Occipital lobe (tissue), 2 donors: ENCODE measurements around the gene TUBB4B. TPM values are rescaled to one million over a fixed set of nuclear protein-coding genes. Genes with fewer than 3 reads are reported as not detected.

Experiments
- DNase-seq: peaks from one replicate; lab custom pipeline; 2025; lab: John Stamatoyannopoulos, UW
- total RNA-seq: library from RNA; depleted of rRNA; stranded (reverse); fragments of >200 nt; gene quantifications from one replicate; pipeline ENCODE4 v1.2.3, GENCODE V29; 2014

The TUBB4B gene
- total RNA-seq, 1 donor from 2014 or later: 68.9 TPM

DNA sequence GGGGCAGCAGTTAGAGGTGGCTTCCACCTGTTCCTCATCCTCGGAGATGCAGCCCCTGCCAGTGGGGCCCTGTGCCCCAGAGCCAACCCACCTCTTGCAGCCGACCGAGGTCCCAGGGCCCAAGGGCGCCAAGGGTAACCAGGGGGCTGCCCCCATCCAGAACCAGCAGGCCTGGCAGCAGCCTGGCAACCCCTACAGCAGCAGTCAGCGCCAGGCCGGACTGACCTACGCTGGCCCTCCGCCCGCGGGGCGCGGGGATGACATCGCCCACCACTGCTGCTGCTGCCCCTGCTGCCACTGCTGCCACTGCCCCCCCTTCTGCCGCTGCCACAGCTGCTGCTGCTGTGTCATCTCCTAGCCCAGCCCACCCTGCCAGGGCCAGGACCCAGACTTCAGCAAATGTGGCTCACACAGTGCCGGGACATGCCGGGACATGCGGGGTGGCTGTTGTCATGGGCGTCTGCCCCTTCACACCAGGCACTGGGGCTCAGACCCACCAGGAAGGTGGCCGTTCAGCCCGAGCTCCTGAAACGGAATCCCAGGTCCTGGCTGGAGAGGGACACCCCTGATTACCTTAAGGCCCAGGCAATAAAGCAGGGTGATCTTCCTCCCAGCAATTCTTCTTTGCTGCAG, 15.3 kb upstream of the TUBB4B start:
- DNase-seq: no peak

DNA sequence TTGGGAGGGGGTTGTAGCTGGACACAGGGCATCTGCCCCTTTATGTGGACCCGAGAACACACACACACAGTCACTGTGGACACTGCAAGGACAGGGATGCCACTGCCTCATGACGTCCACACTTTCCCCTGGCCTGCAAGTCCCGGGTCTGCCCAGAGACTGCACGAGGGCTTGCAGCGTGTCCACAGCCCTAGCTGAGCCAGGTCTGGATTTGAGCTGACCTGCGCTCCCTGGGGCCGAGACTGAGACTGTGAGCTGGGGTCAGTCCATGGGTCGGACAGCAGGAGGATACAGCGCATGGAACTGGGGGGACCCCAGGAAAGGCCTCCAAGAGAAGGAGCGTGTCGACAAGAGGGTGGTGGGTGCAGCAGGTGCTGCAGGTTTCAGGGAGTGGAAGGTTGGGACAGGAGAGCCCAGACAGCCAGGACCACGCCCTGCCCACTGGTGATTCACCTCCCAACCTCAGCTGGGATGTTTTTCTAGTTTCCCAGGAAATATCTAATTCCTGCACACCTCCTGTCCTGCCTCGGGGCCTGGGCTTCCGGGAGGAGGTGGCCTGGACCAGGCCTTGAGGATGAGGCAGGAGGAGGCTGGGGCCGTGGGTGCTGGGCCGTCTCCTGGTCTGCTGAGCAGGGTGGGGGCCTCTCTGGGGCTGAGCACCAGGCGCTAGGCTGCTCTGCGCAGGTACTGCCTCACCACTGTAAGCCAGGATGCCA, 14.6 kb upstream of the TUBB4B start:
- DNase-seq: no peak

DNA sequence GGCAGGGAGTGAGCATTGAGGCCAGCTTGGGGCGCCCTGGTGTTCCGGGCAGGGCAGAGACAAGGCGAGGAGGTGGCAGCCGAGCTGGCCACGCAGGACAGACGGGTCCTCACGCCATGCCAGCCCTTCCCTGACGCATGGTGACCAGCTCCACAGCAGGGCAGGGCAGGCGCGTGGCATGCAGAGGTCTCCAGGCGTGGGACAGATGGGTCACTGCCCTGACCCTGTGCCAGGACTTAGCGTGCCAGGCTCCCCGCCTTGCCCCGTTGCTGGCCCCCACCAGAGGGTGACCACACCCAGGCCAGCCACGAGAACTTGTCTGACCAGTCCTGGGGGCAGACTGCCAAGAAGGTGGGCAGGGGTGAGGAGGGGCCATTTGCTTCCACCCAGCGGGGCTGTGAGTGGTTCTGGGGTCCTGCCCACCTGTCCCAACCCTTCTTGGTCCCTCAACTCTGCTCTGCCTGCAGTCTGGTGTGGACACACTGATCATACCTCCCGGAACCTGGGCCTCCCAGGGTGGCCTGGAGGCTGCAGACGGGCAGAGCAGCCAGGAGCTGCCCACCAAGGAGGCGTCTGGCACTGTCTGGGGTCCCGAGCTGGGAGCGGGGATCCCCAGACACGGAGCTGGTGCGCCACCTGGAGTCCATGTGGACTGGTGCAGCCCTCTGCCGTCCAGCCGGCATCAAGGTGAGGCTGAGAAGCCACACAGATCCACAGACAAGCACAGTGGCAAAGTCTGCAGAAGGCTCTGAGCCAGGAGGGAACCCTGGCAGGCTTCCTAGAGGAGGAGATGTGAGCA, 13.8 kb upstream of the TUBB4B start, which contains the start of gene RNF224:
RNF224 (plus strand) TSS at position 449 of the 799 bp plus-strand sequence. CDS start 834 bp downstream, outside the sequence.
- DNase-seq: no peak

DNA sequence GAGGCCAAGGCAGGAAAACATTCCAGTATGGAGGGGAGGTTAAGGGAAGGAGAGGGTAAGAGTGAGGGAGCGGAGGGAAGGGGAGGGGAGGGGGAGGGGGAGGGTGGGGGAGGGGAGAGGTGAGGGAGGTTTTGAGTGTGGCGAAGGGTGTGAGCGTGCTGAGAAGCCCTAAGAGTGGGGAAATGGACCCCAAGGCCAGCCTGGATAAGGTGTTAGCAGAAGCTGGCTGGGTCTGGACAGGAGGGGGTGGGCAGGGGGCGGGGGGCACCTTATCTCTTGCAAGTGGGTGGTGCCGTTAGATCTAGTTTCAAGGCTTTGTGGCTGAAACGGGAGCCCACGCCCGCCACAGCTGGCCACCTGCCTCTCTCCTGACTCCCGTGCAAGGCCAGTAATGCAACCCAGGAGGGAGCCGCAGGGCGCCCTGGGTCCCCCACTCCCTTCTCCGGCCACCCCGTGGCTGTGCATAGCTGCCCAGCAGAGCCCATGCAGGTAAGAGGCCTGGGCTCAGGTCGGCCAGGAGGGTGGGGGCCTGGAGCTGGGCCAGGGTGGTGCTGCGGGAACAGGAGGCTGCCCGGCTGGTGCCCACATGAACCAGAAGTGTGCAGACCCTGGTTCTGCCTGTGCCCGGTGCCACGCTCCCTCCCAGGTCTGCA, 13.1 kb upstream of the TUBB4B start:
- DNase-seq: no peak

DNA sequence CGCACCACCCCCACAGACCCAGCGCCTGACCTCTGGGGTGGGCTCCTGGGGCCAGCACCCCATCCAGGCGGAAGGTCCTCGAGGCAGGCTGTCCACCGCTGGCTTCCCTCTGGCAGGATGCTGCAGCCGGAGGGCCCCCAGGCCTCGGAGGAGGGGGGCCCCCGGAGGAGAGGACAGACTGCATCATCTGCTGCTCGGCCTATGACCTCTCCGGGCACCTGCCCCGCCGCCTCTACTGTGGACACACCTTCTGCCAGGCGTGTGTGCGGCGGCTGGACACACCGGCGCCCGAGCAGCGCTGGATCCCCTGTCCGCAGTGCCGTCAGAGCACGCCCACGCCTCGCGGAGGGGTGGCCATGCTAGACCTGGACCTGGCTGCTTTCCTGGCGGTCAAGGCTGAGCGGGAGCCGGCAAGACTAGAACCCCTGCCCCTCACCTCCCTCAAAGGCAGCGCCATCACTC, 12.6 kb upstream of the TUBB4B start:
- DNase-seq: no peak

DNA sequence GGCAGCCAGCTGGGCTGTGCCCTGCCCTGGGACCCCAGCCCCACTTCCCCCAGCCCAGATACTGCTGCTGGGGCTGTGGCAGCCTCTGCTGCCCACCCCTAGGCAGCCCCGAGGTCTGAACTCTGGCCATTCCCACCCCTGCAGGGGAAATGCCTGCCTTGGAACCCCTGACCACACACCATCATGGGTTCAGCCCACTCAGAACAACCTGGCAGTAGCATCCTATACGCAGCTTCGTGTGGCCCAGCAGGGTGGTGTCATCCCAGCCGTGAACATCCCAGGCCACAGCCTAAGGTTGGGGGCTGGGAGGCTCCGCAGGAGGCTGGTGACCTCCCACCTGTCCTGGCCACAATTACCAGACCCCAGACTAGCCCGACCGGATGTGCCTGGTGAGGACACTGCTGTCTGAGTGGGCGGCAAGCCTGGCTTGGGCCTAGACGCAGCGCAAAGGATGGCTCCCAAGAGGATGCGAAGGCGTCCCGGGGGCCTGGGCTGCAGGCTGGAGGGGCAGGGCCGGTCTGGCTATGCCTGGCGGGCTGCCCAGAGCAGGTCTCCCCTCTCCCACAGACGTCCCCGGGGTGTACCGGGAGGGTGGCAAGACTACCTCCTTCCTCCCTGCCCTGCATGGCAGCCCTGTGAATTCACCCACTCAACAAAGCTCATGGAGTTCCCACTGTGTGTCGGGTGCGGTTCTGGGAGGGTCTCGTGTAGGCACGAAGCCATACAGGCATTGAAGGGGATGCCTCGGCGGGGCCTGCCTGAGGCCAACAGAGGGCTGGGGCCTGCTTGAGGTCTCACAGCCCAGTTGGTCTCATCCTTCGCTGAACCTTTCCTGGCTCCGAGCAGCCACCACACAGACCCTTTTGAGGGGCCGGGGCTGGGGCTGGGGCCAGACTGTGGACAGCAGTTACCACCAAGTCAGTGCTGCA, 11.9 kb upstream of the TUBB4B start:
- DNase-seq: no peak

DNA sequence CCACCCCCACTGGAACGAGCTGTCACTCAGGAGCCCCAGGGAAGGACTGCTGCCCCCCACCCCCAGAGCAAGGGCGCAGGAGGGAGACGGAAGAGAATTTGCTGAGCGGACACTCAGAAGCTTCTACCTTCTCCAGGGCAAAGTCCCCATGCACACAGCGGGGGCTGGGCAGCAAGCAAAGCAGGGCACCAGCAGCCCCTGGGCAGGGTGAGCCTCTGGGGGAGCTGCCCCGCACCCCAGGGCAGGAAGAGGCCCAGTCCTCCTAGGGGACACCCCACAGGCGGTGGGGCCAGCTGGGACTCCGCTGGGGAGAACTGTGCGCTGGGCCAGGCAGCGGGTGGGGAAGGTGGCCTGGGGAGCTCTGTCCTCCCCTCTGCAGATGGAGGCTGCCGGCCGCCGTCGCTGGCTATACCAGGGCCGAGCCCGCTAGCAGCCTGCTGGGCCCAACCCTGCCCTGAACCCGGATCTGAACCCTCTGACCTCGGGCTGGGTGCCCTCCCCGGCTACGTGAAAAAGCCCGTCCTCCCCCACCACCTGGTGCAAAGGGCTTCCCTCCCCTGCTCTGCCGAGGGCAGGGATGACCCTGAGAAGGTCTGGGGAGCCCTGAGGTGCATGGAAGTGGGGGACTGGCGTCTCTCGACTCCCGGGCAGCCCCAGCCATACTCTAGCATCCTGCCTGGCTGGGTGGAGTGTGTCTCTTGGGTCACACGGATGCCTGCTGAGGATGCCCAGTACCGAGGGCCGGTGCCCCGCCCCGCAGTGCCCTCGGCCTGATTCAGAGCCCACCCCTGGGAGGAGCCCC, 11.0 kb upstream of the TUBB4B start:
- DNase-seq: no peak

DNA sequence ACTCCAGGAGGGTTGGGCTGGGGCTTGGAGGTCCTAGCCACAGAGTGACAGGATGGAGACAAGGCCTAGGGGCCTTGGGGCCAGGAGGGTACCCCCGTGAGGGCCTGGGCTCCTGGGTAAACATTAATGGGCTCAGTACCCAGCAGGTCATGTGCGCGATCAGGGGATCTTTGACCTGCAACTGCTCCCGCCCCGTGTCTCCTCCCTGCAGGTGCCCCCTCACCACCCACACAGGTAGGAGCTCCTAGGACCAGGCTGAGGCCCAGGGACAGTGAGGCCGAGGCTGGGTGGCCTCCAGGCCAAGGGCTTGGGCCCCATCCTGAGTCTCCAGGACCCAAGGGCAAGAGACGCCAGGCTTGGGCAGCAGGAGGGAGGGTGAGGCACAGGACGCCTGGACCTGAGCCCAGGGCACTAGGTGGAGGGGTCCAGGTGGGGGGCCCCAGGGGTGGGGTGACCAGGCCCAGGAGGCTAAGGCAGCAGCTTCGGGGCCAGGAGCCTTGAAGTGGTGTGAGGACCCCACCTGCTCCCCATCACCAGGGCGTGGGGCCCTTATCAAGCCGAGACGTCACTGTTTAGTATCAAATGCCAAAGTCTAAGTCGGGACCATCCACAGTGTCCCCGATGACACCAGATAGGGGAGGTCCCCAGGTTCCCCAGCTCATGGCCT, 10.2 kb upstream of the TUBB4B start, which contains the start of gene SLC34A3:
SLC34A3 (plus strand) TSS at position 197 of the 667 bp plus-strand sequence. CDS start 802 bp downstream, outside the sequence.
- no peak for DNase-seq

DNA sequence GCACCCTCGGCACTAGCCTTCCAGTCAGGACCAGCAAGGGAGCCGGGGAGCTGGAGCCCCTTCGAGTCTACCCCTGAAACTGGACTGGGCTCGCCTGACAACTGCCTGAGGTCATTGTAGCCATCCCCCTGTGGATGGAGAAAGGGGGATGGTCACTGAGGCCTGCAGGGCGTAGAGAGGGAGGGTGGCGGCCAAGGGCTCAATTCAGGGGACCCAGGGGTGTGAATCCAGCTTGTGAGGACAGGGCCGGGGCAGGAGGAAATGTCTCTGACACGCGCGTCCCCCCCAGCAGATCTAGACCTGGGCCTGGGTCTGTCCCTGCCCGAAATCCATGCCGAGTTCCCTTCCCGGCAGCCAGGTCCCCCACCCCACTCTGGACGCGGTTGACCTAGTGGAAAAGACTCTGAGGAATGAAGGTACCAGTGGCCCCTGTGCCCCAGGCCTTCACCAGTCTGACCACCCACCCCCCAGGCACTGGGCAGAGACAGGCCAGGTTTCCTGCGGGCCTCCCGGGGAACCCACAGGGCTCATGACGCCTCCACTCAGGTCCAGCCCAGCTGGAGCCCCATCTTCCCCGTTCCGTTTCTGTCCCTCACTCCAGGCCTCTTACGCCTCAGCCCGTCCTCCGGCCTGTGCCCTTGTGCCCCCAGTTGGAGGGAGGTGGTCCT, 9.6 kb upstream of the TUBB4B start:
- no peak for DNase-seq

DNA sequence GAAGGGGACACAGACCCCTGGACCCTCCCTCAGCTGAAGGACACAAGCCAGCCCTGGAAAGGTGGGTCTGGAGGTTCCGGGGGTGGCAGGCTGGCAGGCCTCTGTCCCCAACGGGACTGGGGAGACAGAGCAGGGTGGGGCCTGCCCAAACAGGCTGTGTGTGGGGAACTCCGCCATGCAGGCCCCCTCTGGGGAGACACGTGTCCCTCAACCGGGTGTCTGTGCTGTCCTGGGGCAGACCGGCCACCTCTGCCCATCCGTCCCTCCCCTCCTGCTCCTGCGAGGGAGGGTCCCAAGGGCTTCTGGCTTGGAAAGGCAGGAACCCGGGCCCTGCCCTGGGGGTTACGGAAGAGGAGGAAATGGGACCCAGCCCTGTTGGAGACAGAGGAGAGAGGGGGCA, 9.0 kb upstream of the TUBB4B start:
- no peak for DNase-seq

DNA sequence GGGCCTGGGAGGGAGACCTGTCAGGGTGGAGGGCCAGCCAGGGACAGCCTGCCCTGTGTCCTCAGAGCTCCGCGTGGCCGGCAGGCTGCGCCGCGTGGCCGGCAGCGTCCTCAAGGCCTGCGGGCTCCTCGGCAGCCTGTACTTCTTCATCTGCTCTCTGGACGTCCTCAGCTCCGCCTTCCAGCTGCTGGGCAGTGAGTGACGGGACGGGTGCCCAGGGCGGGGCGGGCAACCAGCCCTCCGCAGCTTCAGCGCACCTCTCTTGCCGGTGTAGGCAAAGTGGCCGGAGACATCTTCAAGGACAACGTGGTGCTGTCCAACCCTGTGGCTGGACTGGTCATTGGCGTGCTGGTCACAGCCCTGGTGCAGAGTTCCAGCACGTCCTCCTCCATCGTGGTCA, 8.6 kb upstream of the TUBB4B start:
- DNase-seq: no peak

DNA sequence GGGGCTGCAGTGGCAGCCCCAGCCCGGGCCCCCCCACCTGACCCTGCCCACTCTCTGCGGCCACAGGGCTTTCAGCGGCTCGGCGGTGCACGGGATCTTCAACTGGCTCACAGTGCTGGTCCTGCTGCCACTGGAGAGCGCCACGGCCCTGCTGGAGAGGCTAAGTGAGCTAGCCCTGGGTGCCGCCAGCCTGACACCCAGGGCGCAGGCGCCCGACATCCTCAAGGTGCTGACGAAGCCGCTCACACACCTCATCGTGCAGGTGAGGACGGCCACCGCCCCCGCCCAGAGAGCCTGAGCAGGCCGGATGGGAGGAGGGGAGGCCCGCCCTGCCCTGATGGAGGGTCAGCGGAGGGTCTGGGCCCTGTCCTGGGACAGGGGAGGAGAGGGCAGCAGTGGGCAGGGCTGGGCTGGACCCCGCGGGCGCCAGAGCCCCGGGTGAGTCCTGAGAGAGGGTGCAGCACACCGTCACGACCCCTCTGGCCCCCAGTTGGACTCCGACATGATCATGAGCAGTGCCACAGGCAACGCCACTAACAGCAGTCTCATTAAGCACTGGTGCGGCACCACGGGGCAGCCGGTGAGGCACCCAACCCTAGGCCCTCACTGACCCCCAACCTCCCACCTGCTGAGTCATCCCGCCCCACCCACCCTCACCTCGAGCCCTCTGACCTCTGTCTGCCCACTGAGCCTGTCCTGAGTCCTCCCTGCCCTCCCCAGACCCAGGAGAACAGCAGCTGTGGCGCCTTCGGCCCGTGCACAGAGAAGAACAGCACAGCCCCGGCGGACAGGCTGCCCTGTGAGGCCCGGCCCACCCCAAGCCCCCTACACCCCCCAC, 7.7 kb upstream of the TUBB4B start:
- no peak for DNase-seq

DNA sequence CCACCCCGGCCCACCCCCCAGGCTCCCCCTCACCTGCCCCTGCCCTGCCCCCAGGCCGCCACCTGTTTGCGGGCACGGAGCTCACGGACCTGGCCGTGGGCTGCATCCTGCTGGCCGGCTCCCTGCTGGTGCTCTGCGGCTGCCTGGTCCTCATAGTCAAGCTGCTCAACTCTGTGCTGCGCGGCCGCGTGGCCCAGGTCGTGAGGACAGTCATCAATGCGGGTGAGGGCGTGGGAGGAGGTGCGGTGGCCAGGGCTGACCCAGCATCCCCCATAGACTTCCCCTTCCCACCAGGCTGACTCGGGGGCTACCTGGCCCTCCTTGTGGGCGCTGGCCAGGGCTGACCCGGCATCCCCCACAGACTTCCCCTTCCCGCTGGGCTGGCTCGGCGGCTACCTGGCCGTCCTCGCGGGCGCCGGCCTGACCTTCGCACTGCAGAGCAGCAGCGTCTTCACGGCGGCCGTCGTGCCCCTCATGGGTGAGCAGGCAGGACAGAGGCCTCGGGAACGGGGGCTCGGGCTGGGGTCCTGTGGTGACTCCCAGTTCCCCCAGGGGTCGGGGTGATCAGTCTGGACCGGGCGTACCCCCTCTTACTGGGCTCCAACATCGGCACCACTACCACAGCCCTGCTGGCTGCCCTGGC, 6.9 kb upstream of the TUBB4B start:
- DNase-seq: no peak

DNA sequence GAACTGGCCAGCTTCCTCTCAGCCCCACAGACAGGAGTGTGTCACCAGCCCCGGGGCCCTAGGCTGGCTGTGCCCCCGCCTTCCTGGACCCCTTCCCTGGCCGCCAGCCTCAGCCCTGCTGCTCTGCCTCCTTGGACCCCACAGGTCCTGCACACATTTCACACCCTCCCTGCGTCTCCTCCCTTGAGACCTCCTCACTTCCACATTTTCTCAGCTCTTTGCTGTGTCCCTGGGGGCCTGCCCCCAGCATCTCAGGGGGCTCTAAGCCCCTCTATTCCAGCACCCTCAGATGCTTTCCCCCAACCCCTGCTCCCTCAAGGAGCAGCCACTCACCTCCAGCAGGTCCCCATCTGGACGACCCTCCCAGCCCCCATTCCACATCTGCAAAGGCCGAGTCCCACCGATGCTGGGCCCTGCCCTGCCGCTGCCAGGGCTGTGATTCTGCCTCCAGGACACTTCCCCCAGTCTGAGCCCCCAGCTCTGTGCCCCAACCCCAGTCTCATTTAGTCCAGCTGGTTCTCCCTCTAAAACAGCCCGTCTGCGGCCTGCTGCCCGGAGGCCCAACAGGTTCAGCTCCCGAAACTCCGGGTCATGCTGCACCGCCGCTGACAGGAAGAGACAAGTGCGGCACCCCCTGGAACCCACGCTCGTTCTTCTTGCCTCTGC, 6.2 kb upstream of the TUBB4B start:
- DNase-seq: no peak

DNA sequence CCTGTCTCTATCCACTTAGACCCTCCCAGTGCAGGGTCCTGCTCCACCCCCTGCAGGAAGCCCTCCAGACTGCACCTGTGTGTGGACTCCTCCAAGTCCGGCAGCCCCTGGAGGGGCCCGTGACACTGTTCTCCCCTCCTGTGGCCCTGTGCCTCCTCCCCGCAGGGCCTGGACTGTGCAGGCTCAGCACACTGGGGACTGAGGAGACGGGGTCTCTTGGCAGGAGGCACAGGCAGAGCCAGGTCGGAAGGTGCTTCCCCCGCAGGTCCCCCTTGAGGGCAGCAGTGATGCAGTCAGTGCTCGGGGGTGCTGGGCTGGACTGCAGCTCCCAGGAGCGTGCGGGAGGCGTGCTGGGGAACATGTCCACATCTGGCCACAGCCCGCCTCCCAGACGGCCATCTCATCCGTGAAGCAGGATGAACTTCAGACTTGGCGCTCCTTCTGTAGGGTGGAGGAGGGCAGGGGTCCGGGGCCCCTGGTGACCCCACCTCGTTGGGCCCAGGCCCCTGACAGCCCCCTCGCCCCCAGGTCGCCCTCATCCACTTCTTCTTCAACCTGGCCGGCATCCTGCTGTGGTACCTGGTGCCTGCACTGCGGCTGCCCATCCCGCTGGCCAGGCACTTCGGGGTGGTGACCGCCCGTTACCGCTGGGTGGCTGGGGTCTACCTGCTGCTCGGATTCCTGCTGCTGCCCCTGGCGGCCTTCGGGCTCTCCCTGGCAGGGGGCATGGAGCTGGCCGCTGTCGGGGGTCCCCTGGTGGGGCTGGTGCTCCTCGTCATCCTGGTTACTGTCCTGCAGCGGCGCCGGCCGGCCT, 5.5 kb upstream of the TUBB4B start:
- DNase-seq: no peak
